K562 (cell line): Measurements from ENCODE around the gene CHD2. TPM values are rescaled to one million over a fixed set of nuclear protein-coding genes. Genes with fewer than 3 reads are reported as not detected.

ENCODE experiments used
- ADNP ChIP-seq: fragments of 200-800 bp; sonication (Bioruptor generic); IDR thresholded peaks from 2 replicates; pipeline ENCODE4 v1.6.1; 2016; ENCODE audit warnings: missing genetic modification characterization, missing compliant biosample characterization
- EHMT2 ChIP-seq: fragments of 450-650 bp; IDR thresholded peaks from 2 replicates; pipeline ENCODE4 v1.6.1; 2018; ENCODE audit warnings: antibody characterized with exemption
- EP400 ChIP-seq: fragments of 450-650 bp; IDR thresholded peaks from 2 replicates; pipeline ENCODE4 v1.6.1; 2017; ENCODE audit warnings: antibody characterized with exemption, mild to moderate bottlenecking, moderate library complexity
- MEF2A ChIP-seq: IDR thresholded peaks from 2 replicates; pipeline ENCODE4 v1.6.1; 2011; ENCODE audit warnings: low read depth, mild to moderate bottlenecking, low read length, moderate library complexity; ENCODE audit not compliant: control insufficient read depth
- NBN ChIP-seq: fragments of 450-650 bp; IDR thresholded peaks from 2 replicates; pipeline ENCODE4 v1.6.1; 2016; ENCODE audit warnings: low read depth, mild to moderate bottlenecking
- PYGO2 ChIP-seq: fragments of 450-650 bp; IDR thresholded peaks from 2 replicates; pipeline ENCODE4 v1.6.1; 2016; ENCODE audit warnings: mild to moderate bottlenecking, missing genetic modification characterization, moderate library complexity, missing compliant biosample characterization
- REST ChIP-seq, 2 experiments: fragments of 450-650 bp; formaldehyde crosslinking in 1 of 2; IDR thresholded peaks; 2 replicates each; pipeline versions ENCODE4 v1.4.0 to v1.6.1; 2014 to 2020; ENCODE audit warnings: mild to moderate bottlenecking in 2 of 2, borderline replicate concordance in 1 of 2, low read depth in 1 of 2
- RFX7 ChIP-seq: fragments of 250-450 bp; sonication (Bioruptor Pico); IDR thresholded peaks from 2 replicates; pipeline ENCODE4 v1.5.1; 2021; ENCODE audit warnings: mild to moderate bottlenecking
- SRSF3 ChIP-seq: fragments of 200-400 bp; formaldehyde crosslinking; IDR thresholded peaks from 2 replicates; pipeline ENCODE4 v1.6.1; 2016; ENCODE audit warnings: mild to moderate bottlenecking, low read length, moderate library complexity; ENCODE audit not compliant: insufficient read depth
- TEAD2 ChIP-seq: fragments of 450-650 bp; IDR thresholded peaks from 2 replicates; pipeline ENCODE4 v1.6.1; 2016; ENCODE audit warnings: missing genetic modification characterization, control low read depth, missing compliant biosample characterization
- YY1 ChIP-seq, 3 experiments: IDR thresholded peaks; 2 replicates each; pipeline ENCODE4 v1.6.1; 2011; ENCODE audit warnings: low read length in 2 of 3, mild to moderate bottlenecking in 2 of 3, moderate library complexity in 2 of 3, borderline replicate concordance in 1 of 3, control low read depth in 1 of 3, low read depth in 1 of 3; ENCODE audit not compliant: insufficient read depth in 3 of 3, insufficient replicate concordance in 2 of 3, control insufficient read depth in 1 of 3, insufficient read length in 1 of 3; ENCODE audit errors: extremely low read depth in 1 of 3
- ZNF197 ChIP-seq: fragments of 200-800 bp; sonication (Bioruptor generic); IDR thresholded peaks from 2 replicates; pipeline ENCODE4 v1.6.1; 2016; ENCODE audit warnings: low read depth, missing genetic modification characterization, missing compliant biosample characterization
- ZNF41 ChIP-seq: fragments of 250-450 bp; sonication (Bioruptor Pico); conservative IDR thresholded peaks from 2 replicates; pipeline ENCODE4 v1.4.0; 2020; ENCODE audit warnings: mild to moderate bottlenecking
- ZNF639 ChIP-seq, 2 experiments: fragments of 200-800 bp in 1 of 2; sonication (Bioruptor generic) in 1 of 2; sonication (generic) in 1 of 2; formaldehyde crosslinking in 1 of 2; IDR thresholded peaks in 1 of 2; conservative IDR thresholded peaks in 1 of 2; 2 replicates each; pipeline versions ENCODE4 v1.5.0 to v1.6.1; 2016 to 2020; ENCODE audit warnings: missing compliant biosample characterization in 1 of 2, missing genetic modification characterization in 1 of 2, missing genetic modification reagents in 1 of 2
- polyA plus RNA-seq, 8 experiments: library from polyadenylated mRNA; depleted of rRNA in 4 of 8; stranded (reverse) in 5 of 8; unstranded in 3 of 8; fragments of >200 nt; fragmentation: Nextera tagmentation in 2 of 8; fragmentation: Illumina TruSeq in 1 of 8; extraction: Ambion mirVana in 2 of 8; extraction: Trizol in 1 of 8; gene quantifications; 2 replicates each; pipeline versions ENCODE4 v1.2.1 to v1.2.3, GENCODE V29; 2011 to 2014; ENCODE audit warnings: inconsistent platforms in 1 of 8, missing spikeins in 1 of 8
- total RNA-seq, 7 experiments: library from RNA; depleted of rRNA in 6 of 7; stranded (reverse); fragments of >200 nt in 6 of 7; fragmentation: Illumina TruSeq in 2 of 7; extraction: Trizol in 2 of 7; gene quantifications; 2 replicates each; pipeline versions ENCODE4 v1.2.1 to v1.2.3, GENCODE V29; 2011 to 2021; ENCODE audit warnings: low replicate concordance in 1 of 7
- TF ChIP-seq, protein P1 (sequence below): sonication (generic); formaldehyde crosslinking; IDR thresholded peaks from 2 replicates; pipeline ENCODE4 v1.8.0; 2022; ENCODE audit warnings: mild to moderate bottlenecking, missing genetic modification reagents

CHD2 gene
- total and polyA plus RNA-seq, 9 of the 15 experiments (the other 6 are each of a cell fraction or from before 2014, with no cell fraction given): 38.9 to 70.8 (median 56.2) TPM

GRCh38 chr15:92917598-92918407 lies 17.7 kb downstream of the CHD2 start (continued):
- TF ChIP-seq SRSF3 (no peak), YY1 (IDR thresholded peaks at IDR 0.05; ENCODE audit: borderline replicate concordance in 1 of 3, control insufficient read depth in 1 of 3, extremely low read depth in 1 of 3, insufficient read depth in 3 of 3, insufficient read length in 1 of 3, insufficient replicate concordance in 2 of 3, low read depth in 1 of 3, low read length in 2 of 3) (peak; percentile 94 to 100 (median 99)), RFX7 (CRISPR knock-in tag) (no peak), TEAD2 (peak; percentile 54; the same call in 1 of the 2 replicates), ZNF197 (CRISPR knock-in tag) (peak; percentile 90), ADNP (tag) (peak; percentile 28; the same call in 1 of the 2 replicates), REST (IDR thresholded peaks at IDR 0.05; ENCODE audit: borderline replicate concordance) (peak; percentile 84), REST (CRISPR knock-in tag; IDR thresholded peaks at IDR 0.05; ENCODE audit: low read depth) (no peak), EHMT2 (no peak; the same call in 1 of the 2 replicates), ZNF41 (peak; percentile 63), MEF2A (peak; percentile 23; the same call in 1 of the 2 replicates), ZNF639 (CRISPR knock-in tag; conservative IDR thresholded peaks at IDR 0.05 in 1 of 2, IDR thresholded peaks at IDR 0.05 in 1 of 2) (peak in 1 of 2 experiments; percentile 74; a peak in 2 of 4 replicates), EP400 (peak; percentile 82), NBN (peak; percentile 63; the same call in 1 of the 2 replicates), PYGO2 (tag) (peak; percentile 49; the same call in 1 of the 2 replicates)
- TF ChIP-seq, protein P1, sequence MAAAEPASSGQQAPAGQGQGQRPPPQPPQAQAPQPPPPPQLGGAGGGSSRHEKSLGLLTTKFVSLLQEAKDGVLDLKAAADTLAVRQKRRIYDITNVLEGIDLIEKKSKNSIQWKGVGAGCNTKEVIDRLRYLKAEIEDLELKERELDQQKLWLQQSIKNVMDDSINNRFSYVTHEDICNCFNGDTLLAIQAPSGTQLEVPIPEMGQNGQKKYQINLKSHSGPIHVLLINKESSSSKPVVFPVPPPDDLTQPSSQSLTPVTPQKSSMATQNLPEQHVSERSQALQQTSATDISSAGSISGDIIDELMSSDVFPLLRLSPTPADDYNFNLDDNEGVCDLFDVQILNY (CRISPR knock-in tag): no peak
